ENCODE data around the gene GGACT. TPM values are rescaled to one million over a fixed set of nuclear protein-coding genes. Genes with fewer than 3 reads are reported as not detected.

GGACT gene
- total and polyA plus RNA-seq, 2 of the 8 experiments (the other 6 are each of a cell fraction or from before 2014, with no cell fraction given): 1.1 to 1.5 TPM

- DNase-seq (ENCODE audit: low read depth in 1 of 2, low spot score in 2 of 2) (peak in 1 of 2 experiments; percentile 38), FAIRE-seq (no peak)
- no peak overlapping the region for H3K56ac ChIP-seq (replicated peaks; ENCODE audit: insufficient read length, low read depth, low read length)
- no peaks in the 10 kb centered on the region for H3K23me2 ChIP-seq (ENCODE audit: low read depth, low read length)
- 93% methylated on average over 13 of the region's 13 CpGs; no CpG with 5 or more reads in 1 of the 2 experiments for WGBS, 2 experiments (ENCODE audit: extremely low coverage in 1 of 2, insufficient coverage in 1 of 2, insufficient read length in 1 of 2, insufficient replicate concordance in 2 of 2, low coverage in 1 of 2, low lambda C conversion rate in 2 of 2, missing lambda C conversion rate in 1 of 2)
- no peaks in the 10 kb centered on the region for H3K27me3 ChIP-seq (replicated peaks in 1 of 4; ENCODE audit: control insufficient read depth in 3 of 4, extremely low read depth in 1 of 4, insufficient read depth in 3 of 4, low read length in 3 of 4)
- no peak overlapping the region for H3K14ac ChIP-seq (ENCODE audit: insufficient read length)
- H3K9ac ChIP-seq (replicated peaks in 1 of 4; ENCODE audit: extremely low read depth in 1 of 4, low read depth in 3 of 4, low read length in 3 of 4): no peak overlapping the region
- H3K79me2 ChIP-seq (ENCODE audit: control insufficient read depth in 1 of 2, insufficient read depth in 2 of 2, low read length in 2 of 2): no peaks in the 10 kb centered on the region
- no peak overlapping the region for H3K4me3 ChIP-seq (ENCODE audit: extremely low read depth in 1 of 4, insufficient read depth in 2 of 4, low read depth in 3 of 4, low read length in 4 of 4)
- ChIA-PET POLR2A (ENCODE audit: partially characterized antibody) (no interaction called here), CTCF (ENCODE audit: partially characterized antibody) (interaction anchor here (0.6 to 0.8 kb wide), 3 partner anchors 10 to 51 kb away, joined by 3 read pairs; no protein-coding TSS in a partner anchor)
- no peak overlapping the region for H3K18ac ChIP-seq (ENCODE audit: extremely low read depth, low read length)
- H4K8ac ChIP-seq (ENCODE audit: extremely low read depth, insufficient read depth, low read length): no peak overlapping the region
- no peaks in the 10 kb centered on the region for H3K79me1 ChIP-seq (ENCODE audit: low read depth, low read length)
- H4K20me1 ChIP-seq (replicated peaks in 1 of 2; ENCODE audit: control insufficient read depth in 1 of 2, insufficient read depth in 2 of 2, low read length in 2 of 2): no peaks in the 10 kb centered on the region
- no peak overlapping the region for H2AK5ac ChIP-seq (ENCODE audit: low read depth, low read length)
- H2AFZ ChIP-seq (ENCODE audit: low read length): no peak overlapping the region
- no peaks in the 10 kb centered on the region; a peak in 1 of 7 replicates for H3K4me1 ChIP-seq (replicated peaks in 1 of 4; ENCODE audit: control insufficient read depth in 3 of 4, insufficient read depth in 4 of 4, low read length in 3 of 4)
- H3K36me3 ChIP-seq (ENCODE audit: control insufficient read depth in 2 of 4, insufficient read depth in 4 of 4, low read length in 3 of 4): peaks cover 0 to 4% (median 0%) of the 10 kb centered on the region in 4 experiments; a peak in 1 of 8 replicates
- H2BK5ac ChIP-seq (ENCODE audit: low read depth, low read length): no peak overlapping the region
- H3K23ac ChIP-seq (ENCODE audit: insufficient read length): no peak overlapping the region
- H4K91ac ChIP-seq (replicated peaks; ENCODE audit: insufficient read length, low read length): no peak overlapping the region
- H3K4me2 ChIP-seq (ENCODE audit: insufficient read depth in 1 of 2, low read depth in 2 of 2, low read length in 2 of 2): no peak overlapping the region
- H3K4ac ChIP-seq (replicated peaks; ENCODE audit: insufficient read length, low read depth, low read length): no peak overlapping the region
- no peak overlapping the region for H3K27ac ChIP-seq (ENCODE audit: low read depth, low read length)
- no peak overlapping the region for H2BK15ac ChIP-seq (ENCODE audit: low read length)
- no peaks in the 10 kb centered on the region for H3K9me3 ChIP-seq (ENCODE audit: insufficient read depth in 2 of 2, low read depth in 1 of 2, low read length in 1 of 2)
- H2BK120ac ChIP-seq (replicated peaks; ENCODE audit: low read depth, low read length): no peak overlapping the region
- no peak overlapping the region for H4K5ac ChIP-seq (ENCODE audit: insufficient read length, low read depth, low read length)
- H2BK12ac ChIP-seq (ENCODE audit: low read depth, low read length): no peak overlapping the region
- no peak overlapping the region for H2BK20ac ChIP-seq (ENCODE audit: low read length)
- TF ChIP-seq JUN (IDR thresholded peaks at IDR 0.05; ENCODE audit: low read depth, low read length) (no peak), RBBP5 (IDR thresholded peaks at IDR 0.05; ENCODE audit: borderline replicate concordance, low read depth, low read length) (no peak), CEBPB (IDR thresholded peaks at IDR 0.05; ENCODE audit: low read depth, low read length) (no peak), PHF8 (conservative IDR thresholded peaks at IDR 0.05; ENCODE audit: low read depth, low read length) (no peak), SRF (IDR thresholded peaks at IDR 0.05; ENCODE audit: low read depth, low read length) (no peak), BCL11A (IDR thresholded peaks at IDR 0.05; ENCODE audit: low read depth in 2 of 2, low read length in 2 of 2) (no peak), ATF3 (IDR thresholded peaks at IDR 0.05; ENCODE audit: insufficient read depth, low read depth, low read length) (no peak), BACH1 (IDR thresholded peaks at IDR 0.05; ENCODE audit: low read length) (no peak), EGR1 (IDR thresholded peaks at IDR 0.05; ENCODE audit: borderline replicate concordance, low read depth, low read length) (no peak), NANOG (IDR thresholded peaks at IDR 0.05; ENCODE audit: insufficient read depth, low read depth, low read length, poor library complexity, severe bottlenecking) (no peak), KDM4A (IDR thresholded peaks at IDR 0.05; ENCODE audit: low read depth, low read length, severe bottlenecking) (no peak)
- TF ChIP-seq, protein P1, sequence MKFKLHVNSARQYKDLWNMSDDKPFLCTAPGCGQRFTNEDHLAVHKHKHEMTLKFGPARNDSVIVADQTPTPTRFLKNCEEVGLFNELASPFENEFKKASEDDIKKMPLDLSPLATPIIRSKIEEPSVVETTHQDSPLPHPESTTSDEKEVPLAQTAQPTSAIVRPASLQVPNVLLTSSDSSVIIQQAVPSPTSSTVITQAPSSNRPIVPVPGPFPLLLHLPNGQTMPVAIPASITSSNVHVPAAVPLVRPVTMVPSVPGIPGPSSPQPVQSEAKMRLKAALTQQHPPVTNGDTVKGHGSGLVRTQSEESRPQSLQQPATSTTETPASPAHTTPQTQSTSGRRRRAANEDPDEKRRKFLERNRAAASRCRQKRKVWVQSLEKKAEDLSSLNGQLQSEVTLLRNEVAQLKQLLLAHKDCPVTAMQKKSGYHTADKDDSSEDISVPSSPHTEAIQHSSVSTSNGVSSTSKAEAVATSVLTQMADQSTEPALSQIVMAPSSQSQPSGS (IDR thresholded peaks at IDR 0.05; ENCODE audit: low read length): no peak
These were observed 51.9 kb downstream of the GGACT start for GRCh38 chr13:100536643-100537180.

Data from H1 (cell line).